ENCODE results near the gene GYG1.

Gene GYG1

GRCh38 chr3:149016669-149017541, 25.6 kb downstream of the GYG1 start:
- H3K9ac ChIP-seq (ENCODE audit: low read length): no peak overlapping the region
- no peaks in the 10 kb centered on the region for H4K20me1 ChIP-seq (ENCODE audit: insufficient read depth, low read length)
- TF ChIP-seq, protein P1, sequence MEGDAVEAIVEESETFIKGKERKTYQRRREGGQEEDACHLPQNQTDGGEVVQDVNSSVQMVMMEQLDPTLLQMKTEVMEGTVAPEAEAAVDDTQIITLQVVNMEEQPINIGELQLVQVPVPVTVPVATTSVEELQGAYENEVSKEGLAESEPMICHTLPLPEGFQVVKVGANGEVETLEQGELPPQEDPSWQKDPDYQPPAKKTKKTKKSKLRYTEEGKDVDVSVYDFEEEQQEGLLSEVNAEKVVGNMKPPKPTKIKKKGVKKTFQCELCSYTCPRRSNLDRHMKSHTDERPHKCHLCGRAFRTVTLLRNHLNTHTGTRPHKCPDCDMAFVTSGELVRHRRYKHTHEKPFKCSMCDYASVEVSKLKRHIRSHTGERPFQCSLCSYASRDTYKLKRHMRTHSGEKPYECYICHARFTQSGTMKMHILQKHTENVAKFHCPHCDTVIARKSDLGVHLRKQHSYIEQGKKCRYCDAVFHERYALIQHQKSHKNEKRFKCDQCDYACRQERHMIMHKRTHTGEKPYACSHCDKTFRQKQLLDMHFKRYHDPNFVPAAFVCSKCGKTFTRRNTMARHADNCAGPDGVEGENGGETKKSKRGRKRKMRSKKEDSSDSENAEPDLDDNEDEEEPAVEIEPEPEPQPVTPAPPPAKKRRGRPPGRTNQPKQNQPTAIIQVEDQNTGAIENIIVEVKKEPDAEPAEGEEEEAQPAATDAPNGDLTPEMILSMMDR (IDR thresholded peaks at IDR 0.05; ENCODE audit: low read depth, low read length): no peak
- TF ChIP-seq EZH2phosphoT487 (IDR thresholded peaks at IDR 0.05; ENCODE audit: low read depth): no peak
- no peaks in the 10 kb centered on the region for H3K9me3 ChIP-seq (ENCODE audit: insufficient read depth, low read length)
- no peak overlapping the region for H3K27ac ChIP-seq (ENCODE audit: low read length)
- no peaks in the 10 kb centered on the region for H3K27me3 ChIP-seq (ENCODE audit: low read depth, low read length)
- H3K4me3 ChIP-seq (ENCODE audit: low read length): no peak overlapping the region
- H3K36me3 ChIP-seq (replicated peaks; ENCODE audit: low read depth, low read length): peaks cover 11% of the 10 kb centered on the region
- H3K79me2 ChIP-seq (ENCODE audit: low read length): no peaks in the 10 kb centered on the region
- H2AFZ ChIP-seq (ENCODE audit: low read depth, low read length): no peak overlapping the region
- H3K4me1 ChIP-seq (ENCODE audit: low read length): no peaks in the 10 kb centered on the region
- no peak overlapping the region for H3K4me2 ChIP-seq (ENCODE audit: low read length)

GRCh38 chr3:149018247-149018646, 26.9 kb downstream of the GYG1 start:
- H3K4me3 ChIP-seq (ENCODE audit: low read length): no peak overlapping the region
- H2AFZ ChIP-seq (ENCODE audit: low read depth, low read length): no peak overlapping the region
- H3K27ac ChIP-seq (ENCODE audit: low read length): no peak overlapping the region
- H3K27me3 ChIP-seq (ENCODE audit: low read depth, low read length): no peaks in the 10 kb centered on the region
- no peaks in the 10 kb centered on the region for H4K20me1 ChIP-seq (ENCODE audit: insufficient read depth, low read length)
- no peak overlapping the region for H3K9ac ChIP-seq (ENCODE audit: low read length)
- peaks cover 13% of the 10 kb centered on the region for H3K36me3 ChIP-seq (replicated peaks; ENCODE audit: low read depth, low read length)
- TF ChIP-seq EZH2phosphoT487 (IDR thresholded peaks at IDR 0.05; ENCODE audit: low read depth): no peak
- TF ChIP-seq, protein P1 (IDR thresholded peaks at IDR 0.05; ENCODE audit: low read depth, low read length): no peak
- no peaks in the 10 kb centered on the region for H3K79me2 ChIP-seq (ENCODE audit: low read length)
- H3K4me2 ChIP-seq (ENCODE audit: low read length): no peak overlapping the region
- H3K4me1 ChIP-seq (ENCODE audit: low read length): no peaks in the 10 kb centered on the region
- H3K9me3 ChIP-seq (ENCODE audit: insufficient read depth, low read length): no peaks in the 10 kb centered on the region

- no peaks in the 10 kb centered on the region for H3K27me3 ChIP-seq (ENCODE audit: low read depth, low read length)
- H3K36me3 ChIP-seq (replicated peaks; ENCODE audit: low read depth, low read length): peaks cover 18% of the 10 kb centered on the region
- H3K4me2 ChIP-seq (ENCODE audit: low read length): no peak overlapping the region
- peaks cover 3% of the 10 kb centered on the region; the same call in 1 of the 2 replicates for H3K9me3 ChIP-seq (ENCODE audit: insufficient read depth, low read length)
- H2AFZ ChIP-seq (ENCODE audit: low read depth, low read length): no peak overlapping the region
- H3K9ac ChIP-seq (ENCODE audit: low read length): no peak overlapping the region
- no peaks in the 10 kb centered on the region for H4K20me1 ChIP-seq (ENCODE audit: insufficient read depth, low read length)
- H3K4me3 ChIP-seq (ENCODE audit: low read length): no peak overlapping the region
- no peaks in the 10 kb centered on the region for H3K4me1 ChIP-seq (ENCODE audit: low read length)
- TF ChIP-seq, protein P1 (IDR thresholded peaks at IDR 0.05; ENCODE audit: low read depth, low read length): no peak
- no peak for TF ChIP-seq EZH2phosphoT487 (IDR thresholded peaks at IDR 0.05; ENCODE audit: low read depth)
- H3K79me2 ChIP-seq (ENCODE audit: low read length): no peaks in the 10 kb centered on the region
- H3K27ac ChIP-seq (ENCODE audit: low read length): no peak overlapping the region
Measured at GRCh38 chr3:149019580-149019979, 28.2 kb downstream of the GYG1 start.

- no peak overlapping the region for H2AFZ ChIP-seq (ENCODE audit: low read depth, low read length)
- no peak overlapping the region for H3K27ac ChIP-seq (ENCODE audit: low read length)
- H3K4me1 ChIP-seq (ENCODE audit: low read length): no peaks in the 10 kb centered on the region
- peaks cover 11% of the 10 kb centered on the region; the same call in 1 of the 2 replicates for H3K9me3 ChIP-seq (ENCODE audit: insufficient read depth, low read length)
- H3K4me2 ChIP-seq (ENCODE audit: low read length): no peak overlapping the region
- H4K20me1 ChIP-seq (ENCODE audit: insufficient read depth, low read length): no peaks in the 10 kb centered on the region
- no peak overlapping the region for H3K9ac ChIP-seq (ENCODE audit: low read length)
- H3K79me2 ChIP-seq (ENCODE audit: low read length): no peaks in the 10 kb centered on the region
- H3K4me3 ChIP-seq (ENCODE audit: low read length): no peak overlapping the region
- H3K36me3 ChIP-seq (replicated peaks; ENCODE audit: low read depth, low read length): peaks cover 26% of the 10 kb centered on the region
- TF ChIP-seq, protein P1 (IDR thresholded peaks at IDR 0.05; ENCODE audit: low read depth, low read length): no peak
- TF ChIP-seq EZH2phosphoT487 (IDR thresholded peaks at IDR 0.05; ENCODE audit: low read depth): no peak
- no peaks in the 10 kb centered on the region for H3K27me3 ChIP-seq (ENCODE audit: low read depth, low read length)
Measured at GRCh38 chr3:149020196-149020838, 29.0 kb downstream of the GYG1 start.

Data from OCI-LY3 (cell line).